ENCODE data around the gene TTC9C. TPM values are rescaled to one million over a fixed set of nuclear protein-coding genes. Genes with fewer than 3 reads are reported as not detected.

TTC9C gene
- total RNA-seq, 1 experiment from 2014 or later, result 37.4 TPM

DNA sequence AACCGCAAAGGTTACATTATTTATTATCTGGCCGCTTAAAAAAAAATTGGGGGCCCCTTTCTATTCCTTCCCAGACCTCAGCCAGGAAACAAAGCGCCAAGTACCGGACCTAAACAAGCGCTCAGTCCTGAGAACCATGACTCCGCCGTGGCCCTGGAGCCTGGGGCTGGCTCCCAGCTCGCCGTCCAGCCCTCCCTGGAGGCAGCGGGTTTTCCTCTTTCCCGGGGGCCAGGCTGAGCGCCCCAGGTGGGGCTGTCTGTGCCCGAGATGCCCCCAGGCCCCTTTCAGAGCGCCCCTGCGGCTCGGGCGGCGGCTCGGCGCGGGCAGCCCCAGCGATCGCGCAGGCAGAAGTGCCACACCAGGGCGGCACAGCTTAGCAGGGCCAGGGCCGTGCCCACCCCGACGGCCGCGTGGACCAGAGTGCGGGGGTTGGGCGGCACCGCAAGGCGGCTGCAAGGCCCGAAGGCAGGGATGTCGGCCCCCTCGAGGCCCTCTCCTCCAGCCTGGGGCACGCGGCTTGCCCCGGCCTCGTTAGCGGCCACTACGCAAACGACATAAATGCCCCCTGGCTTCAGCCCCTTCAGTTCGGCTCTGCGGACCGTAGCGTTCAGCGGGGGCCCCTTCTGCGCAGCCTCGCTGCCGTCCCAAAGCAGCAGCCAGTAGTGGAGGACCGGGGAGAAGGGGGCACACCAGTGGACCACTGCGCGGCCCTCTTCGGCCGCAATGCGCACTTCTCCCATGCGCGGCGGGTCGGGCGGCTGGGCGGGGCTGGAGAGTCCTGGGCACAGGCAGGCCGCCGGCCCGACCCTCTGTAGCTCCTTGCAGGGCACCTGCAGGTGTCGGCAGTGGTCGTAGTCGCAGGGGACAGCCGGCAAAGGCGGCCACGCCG, 40.5 kb upstream of the TTC9C start:
- peaks cover 16% of the 10 kb centered on the region; the same call in 1 of the 2 replicates for H3K36me3 ChIP-seq (ENCODE audit: low read depth, low read length)
- H4K20me1 ChIP-seq (ENCODE audit: low read length), result no peaks in the 10 kb centered on the region
- no peaks in the 10 kb centered on the region for H3K9me2 ChIP-seq (replicated peaks; ENCODE audit: low read length)
- H2AFZ ChIP-seq (ENCODE audit: low read length), result no peak overlapping the region
- H3K9me3 ChIP-seq (ENCODE audit: low read length), result no peaks in the 10 kb centered on the region
- CTCF ChIA-PET, result no interaction called here
- no peak for DNase-seq
- no peak overlapping the region for H3K4me3 ChIP-seq (ENCODE audit: low read length)
- BruUV-seq (replicated peaks), result no TSS peak
- H3K9ac ChIP-seq (ENCODE audit: low read length), result no peak overlapping the region
- TF ChIP-seq EZH2 (IDR thresholded peaks at IDR 0.05; ENCODE audit: low read length, unreplicated experiment) (no peak), CTCF (conservative IDR thresholded peaks at IDR 0.05; ENCODE audit: low read depth, low read length) (no peak), EZH2phosphoT487 (IDR thresholded peaks at IDR 0.05; ENCODE audit: borderline replicate concordance, low read length) (no peak)
- no peak overlapping the region for H3K27ac ChIP-seq (ENCODE audit: low read length)
- no peak overlapping the region for H3K4me2 ChIP-seq (ENCODE audit: low read length)
- ATAC-seq, result no peak
- H3K4me1 ChIP-seq (ENCODE audit: insufficient read depth, low read length), result no peaks in the 10 kb centered on the region
- POLR2A ChIA-PET (ENCODE audit: unreplicated experiment), result no interaction called here
- no peaks in the 10 kb centered on the region for H3K79me2 ChIP-seq (ENCODE audit: low read length)
- no peaks in the 10 kb centered on the region for H3F3A ChIP-seq (ENCODE audit: low read length, unreplicated experiment)
- H3K27me3 ChIP-seq (ENCODE audit: low read length), result no peaks in the 10 kb centered on the region
- intact Hi-C loops (cut with micrococcal nuclease), result no loop called here

GRCh38 chr11:62688491-62688890, 39.8 kb upstream of the TTC9C start:
- DNase-seq (no peak), ATAC-seq (no peak)
- no peak overlapping the region for H3K27ac ChIP-seq (ENCODE audit: low read length)
- H2AFZ ChIP-seq (ENCODE audit: low read length), result no peak overlapping the region
- H3K4me2 ChIP-seq (ENCODE audit: low read length), result no peak overlapping the region
- no peak overlapping the region for H3K4me3 ChIP-seq (ENCODE audit: low read length)
- POLR2A ChIA-PET (ENCODE audit: unreplicated experiment), result no interaction called here
- no peak overlapping the region for H3K9ac ChIP-seq (ENCODE audit: low read length)
- TF ChIP-seq CTCF (conservative IDR thresholded peaks at IDR 0.05; ENCODE audit: low read depth, low read length), result no peak
- TF ChIP-seq EZH2 (IDR thresholded peaks at IDR 0.05; ENCODE audit: low read length, unreplicated experiment), result no peak
- TF ChIP-seq EZH2phosphoT487 (IDR thresholded peaks at IDR 0.05; ENCODE audit: borderline replicate concordance, low read length), result no peak
- intact Hi-C loops (cut with micrococcal nuclease), result no loop called here
- H3K79me2 ChIP-seq (ENCODE audit: low read length), result no peaks in the 10 kb centered on the region
- no peaks in the 10 kb centered on the region for H3K27me3 ChIP-seq (ENCODE audit: low read length)
- no peaks in the 10 kb centered on the region for H3K4me1 ChIP-seq (ENCODE audit: insufficient read depth, low read length)
- no peaks in the 10 kb centered on the region for H3K9me3 ChIP-seq (ENCODE audit: low read length)
- H4K20me1 ChIP-seq (ENCODE audit: low read length), result no peaks in the 10 kb centered on the region
- peaks cover 19% of the 10 kb centered on the region for H3K36me3 ChIP-seq (ENCODE audit: low read depth, low read length)
- H3F3A ChIP-seq (ENCODE audit: low read length, unreplicated experiment), result no peaks in the 10 kb centered on the region
- CTCF ChIA-PET, result interaction anchor here (0.6 kb wide), 1 partner anchor 71 kb away, joined by 6 read pairs; no protein-coding TSS in a partner anchor
- BruUV-seq (replicated peaks), result no TSS peak
- H3K9me2 ChIP-seq (replicated peaks; ENCODE audit: low read length), result no peaks in the 10 kb centered on the region

All from PC-3 (cell line).